K562 (cell line): ENCODE measurements around the gene SMIM35. TPM values are rescaled to one million over a fixed set of nuclear protein-coding genes. Genes with fewer than 3 reads are reported as not detected.

Experiments used
- DMBX1 ChIP-seq: fragments of 250-450 bp; sonication (Bioruptor Pico); IDR thresholded peaks from 2 replicates; pipeline ENCODE4 v1.8.0; 2022; ENCODE audit warnings: inconsistent platforms, mild to moderate bottlenecking, moderate library complexity, borderline replicate concordance
- FUS ChIP-seq: fragments of 200-400 bp; formaldehyde crosslinking; optimal IDR thresholded peaks from 2 replicates; pipeline ENCODE3; 2017; ENCODE audit warnings: low read depth, low read length
- HCFC1 ChIP-seq: IDR thresholded peaks from 2 replicates; pipeline ENCODE4 v1.6.1; 2012; ENCODE audit warnings: low read depth, low read length, improper control_type of control experiment
- MEIS2 ChIP-seq: fragments of 450-650 bp; IDR thresholded peaks from 2 replicates; pipeline ENCODE4 v1.6.1; 2014; ENCODE audit warnings: mild to moderate bottlenecking; ENCODE audit not compliant: partially characterized antibody
- MTA2 ChIP-seq: fragments of 450-650 bp; IDR thresholded peaks from 2 replicates; pipeline ENCODE4 v1.6.1; 2016; ENCODE audit warnings: low read depth
- NCOA2 ChIP-seq, 2 experiments: fragments of 450-650 bp; IDR thresholded peaks; 2 replicates each; pipeline ENCODE4 v1.6.1; 2018; ENCODE audit warnings: mild to moderate bottlenecking in 2 of 2, moderate library complexity in 1 of 2; ENCODE audit not compliant: partially characterized antibody in 2 of 2
- PRMT5 ChIP-seq: sonication (generic); formaldehyde crosslinking; IDR thresholded peaks from 2 replicates; pipeline ENCODE4 v1.5.0; 2020; ENCODE audit warnings: missing genetic modification reagents
- SIN3B ChIP-seq: fragments of 450-650 bp; IDR thresholded peaks from 2 replicates; pipeline ENCODE4 v1.6.1; 2017; ENCODE audit warnings: low read depth, mild to moderate bottlenecking, moderate library complexity
- ZBTB7A ChIP-seq: IDR thresholded peaks from 2 replicates; pipeline ENCODE4 v1.6.1; 2011; ENCODE audit warnings: low read depth, mild to moderate bottlenecking, low read length, moderate library complexity, borderline replicate concordance; ENCODE audit not compliant: control insufficient read depth
- ZNF347 ChIP-seq: fragments of 450-650 bp; formaldehyde crosslinking; IDR thresholded peaks from 2 replicates; pipeline ENCODE4 v1.4.0; 2020; ENCODE audit warnings: low read depth, mild to moderate bottlenecking, moderate library complexity
- polyA plus RNA-seq, 8 experiments: library from polyadenylated mRNA; depleted of rRNA in 4 of 8; stranded (reverse) in 5 of 8; unstranded in 3 of 8; fragments of >200 nt; fragmentation: Nextera tagmentation in 2 of 8; fragmentation: Illumina TruSeq in 1 of 8; extraction: Ambion mirVana in 2 of 8; extraction: Trizol in 1 of 8; gene quantifications; 2 replicates each; pipeline versions ENCODE4 v1.2.1 to v1.2.3, GENCODE V29; 2011 to 2014; ENCODE audit warnings: inconsistent platforms in 1 of 8, missing spikeins in 1 of 8
- total RNA-seq, 7 experiments: library from RNA; depleted of rRNA in 6 of 7; stranded (reverse); fragments of >200 nt in 6 of 7; fragmentation: Illumina TruSeq in 2 of 7; extraction: Trizol in 2 of 7; gene quantifications; 2 replicates each; pipeline versions ENCODE4 v1.2.1 to v1.2.3, GENCODE V29; 2011 to 2021; ENCODE audit warnings: low replicate concordance in 1 of 7
- TF ChIP-seq, protein P1 (sequence below), 2 experiments: fragments of 150-350 bp in 1 of 2; IDR thresholded peaks; 2 replicates each; pipeline ENCODE4 v1.6.1; 2012 to 2016; ENCODE audit warnings: low read depth in 2 of 2, low read length in 2 of 2, mild to moderate bottlenecking in 1 of 2, moderate library complexity in 1 of 2
- TF ChIP-seq, protein P2 (sequence below), 2 experiments: fragments of 450-650 bp in 1 of 2; sonication (generic) in 1 of 2; formaldehyde crosslinking in 1 of 2; IDR thresholded peaks in 1 of 2; conservative IDR thresholded peaks in 1 of 2; 2 replicates each; pipeline versions ENCODE4 v1.6.1 to v1.8.1; 2016 to 2023; ENCODE audit warnings: mild to moderate bottlenecking in 2 of 2, moderate library complexity in 2 of 2, inconsistent platforms in 1 of 2, missing genetic modification reagents in 1 of 2
- TF ChIP-seq, protein P3 (sequence below): sonication (generic); formaldehyde crosslinking; IDR thresholded peaks from 2 replicates; pipeline ENCODE4 v1.8.0; 2022; ENCODE audit warnings: missing genetic modification reagents, mild to moderate bottlenecking, borderline replicate concordance
- TF ChIP-seq, protein P4 (sequence below), 2 experiments: IDR thresholded peaks; 2 replicates each; pipeline ENCODE4 v1.6.1; 2011; ENCODE audit warnings: borderline replicate concordance in 1 of 2, control low read depth in 1 of 2, low read depth in 1 of 2, low read length in 1 of 2, mild to moderate bottlenecking in 1 of 2, mixed read lengths in 1 of 2, moderate library complexity in 1 of 2; ENCODE audit not compliant: insufficient read depth in 1 of 2, insufficient read length in 1 of 2, poor library complexity in 1 of 2, severe bottlenecking in 1 of 2; ENCODE audit errors: extremely low read depth in 1 of 2

SMIM35 gene
- total and polyA plus RNA-seq, 9 of the 15 experiments (the other 6 are each of a cell fraction or from before 2014, with no cell fraction given): 0.03 TPM; not detected in 7

DNA sequence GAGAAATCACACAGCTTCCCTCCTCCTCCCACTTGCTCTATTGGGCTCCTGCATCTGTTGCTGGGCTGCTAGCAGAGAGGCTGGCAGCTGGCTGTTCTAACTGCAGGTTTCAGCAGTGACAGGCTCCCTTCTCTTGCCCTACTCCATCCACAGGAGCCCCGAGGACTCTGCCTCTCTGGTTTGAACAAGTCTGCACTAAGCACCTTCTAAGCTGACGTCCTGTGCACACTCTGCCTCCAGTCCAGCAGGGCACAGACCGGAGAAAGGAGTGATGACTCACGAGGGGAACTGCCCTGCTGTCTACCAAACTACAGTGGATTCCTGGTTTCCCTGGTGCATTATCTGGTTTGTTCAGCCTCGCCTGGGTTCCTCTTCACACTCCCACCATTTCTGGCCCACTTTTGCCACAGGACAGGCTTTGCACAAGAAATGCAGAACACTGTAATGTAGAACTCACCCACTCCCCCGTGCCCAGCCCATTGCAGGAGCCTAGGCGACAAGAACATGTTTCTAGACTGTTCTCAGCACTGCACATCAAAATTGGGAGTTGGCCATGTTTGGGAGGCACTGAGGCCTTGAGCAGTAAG, 74.6 kb downstream of the SMIM35 start (continued):
- TF ChIP-seq, protein P1, sequence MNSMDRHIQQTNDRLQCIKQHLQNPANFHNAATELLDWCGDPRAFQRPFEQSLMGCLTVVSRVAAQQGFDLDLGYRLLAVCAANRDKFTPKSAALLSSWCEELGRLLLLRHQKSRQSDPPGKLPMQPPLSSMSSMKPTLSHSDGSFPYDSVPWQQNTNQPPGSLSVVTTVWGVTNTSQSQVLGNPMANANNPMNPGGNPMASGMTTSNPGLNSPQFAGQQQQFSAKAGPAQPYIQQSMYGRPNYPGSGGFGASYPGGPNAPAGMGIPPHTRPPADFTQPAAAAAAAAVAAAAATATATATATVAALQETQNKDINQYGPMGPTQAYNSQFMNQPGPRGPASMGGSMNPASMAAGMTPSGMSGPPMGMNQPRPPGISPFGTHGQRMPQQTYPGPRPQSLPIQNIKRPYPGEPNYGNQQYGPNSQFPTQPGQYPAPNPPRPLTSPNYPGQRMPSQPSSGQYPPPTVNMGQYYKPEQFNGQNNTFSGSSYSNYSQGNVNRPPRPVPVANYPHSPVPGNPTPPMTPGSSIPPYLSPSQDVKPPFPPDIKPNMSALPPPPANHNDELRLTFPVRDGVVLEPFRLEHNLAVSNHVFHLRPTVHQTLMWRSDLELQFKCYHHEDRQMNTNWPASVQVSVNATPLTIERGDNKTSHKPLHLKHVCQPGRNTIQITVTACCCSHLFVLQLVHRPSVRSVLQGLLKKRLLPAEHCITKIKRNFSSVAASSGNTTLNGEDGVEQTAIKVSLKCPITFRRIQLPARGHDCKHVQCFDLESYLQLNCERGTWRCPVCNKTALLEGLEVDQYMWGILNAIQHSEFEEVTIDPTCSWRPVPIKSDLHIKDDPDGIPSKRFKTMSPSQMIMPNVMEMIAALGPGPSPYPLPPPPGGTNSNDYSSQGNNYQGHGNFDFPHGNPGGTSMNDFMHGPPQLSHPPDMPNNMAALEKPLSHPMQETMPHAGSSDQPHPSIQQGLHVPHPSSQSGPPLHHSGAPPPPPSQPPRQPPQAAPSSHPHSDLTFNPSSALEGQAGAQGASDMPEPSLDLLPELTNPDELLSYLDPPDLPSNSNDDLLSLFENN (IDR thresholded peaks at IDR 0.05; ENCODE audit: low read depth in 2 of 2, low read length in 2 of 2): no peak
- TF ChIP-seq, protein P2, sequence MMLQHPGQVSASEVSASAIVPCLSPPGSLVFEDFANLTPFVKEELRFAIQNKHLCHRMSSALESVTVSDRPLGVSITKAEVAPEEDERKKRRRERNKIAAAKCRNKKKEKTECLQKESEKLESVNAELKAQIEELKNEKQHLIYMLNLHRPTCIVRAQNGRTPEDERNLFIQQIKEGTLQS (IDR thresholded peaks at IDR 0.05): peak; percentile 92
- TF ChIP-seq, protein P2 (CRISPR knock-in tag; conservative IDR thresholded peaks at IDR 0.05): peak; percentile 55; the same call in 1 of the 2 replicates
- TF ChIP-seq FUS: no peak
- TF ChIP-seq, protein P3, sequence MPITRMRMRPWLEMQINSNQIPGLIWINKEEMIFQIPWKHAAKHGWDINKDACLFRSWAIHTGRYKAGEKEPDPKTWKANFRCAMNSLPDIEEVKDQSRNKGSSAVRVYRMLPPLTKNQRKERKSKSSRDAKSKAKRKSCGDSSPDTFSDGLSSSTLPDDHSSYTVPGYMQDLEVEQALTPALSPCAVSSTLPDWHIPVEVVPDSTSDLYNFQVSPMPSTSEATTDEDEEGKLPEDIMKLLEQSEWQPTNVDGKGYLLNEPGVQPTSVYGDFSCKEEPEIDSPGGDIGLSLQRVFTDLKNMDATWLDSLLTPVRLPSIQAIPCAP: no peak
- peak; percentile 65; the same call in 1 of the 2 replicates for TF ChIP-seq DMBX1 (CRISPR knock-in tag)
- no peak for TF ChIP-seq ZBTB7A
- TF ChIP-seq PRMT5 (CRISPR knock-in tag): no peak
- no peak for TF ChIP-seq HCFC1
- peak; percentile 64 for TF ChIP-seq MTA2
- TF ChIP-seq NCOA2 (IDR thresholded peaks at IDR 0.05; ENCODE audit: partially characterized antibody in 2 of 2): no peak
- TF ChIP-seq, protein P4, sequence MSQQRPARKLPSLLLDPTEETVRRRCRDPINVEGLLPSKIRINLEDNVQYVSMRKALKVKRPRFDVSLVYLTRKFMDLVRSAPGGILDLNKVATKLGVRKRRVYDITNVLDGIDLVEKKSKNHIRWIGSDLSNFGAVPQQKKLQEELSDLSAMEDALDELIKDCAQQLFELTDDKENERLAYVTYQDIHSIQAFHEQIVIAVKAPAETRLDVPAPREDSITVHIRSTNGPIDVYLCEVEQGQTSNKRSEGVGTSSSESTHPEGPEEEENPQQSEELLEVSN (IDR thresholded peaks at IDR 0.05; ENCODE audit: borderline replicate concordance in 1 of 2, extremely low read depth in 1 of 2, insufficient read depth in 1 of 2, insufficient read length in 1 of 2, low read depth in 1 of 2, low read length in 1 of 2, poor library complexity in 1 of 2, severe bottlenecking in 1 of 2): no peak
- no peak for TF ChIP-seq MEIS2
- no peak for TF ChIP-seq SIN3B
- no peak for TF ChIP-seq ZNF347 (CRISPR knock-in tag)
